HG02885 (cell line): ENCODE results near the gene ASTN2.
"Not testable (repeated sequence)": the region's sequence is repeated elsewhere in the genome, so short reads cannot be mapped to it uniquely, and the experiment has no call there.

ENCODE experiments used
- ATAC-seq: cut with Tn5 transposase; IDR thresholded peaks from one replicate; pipeline ENCODE4 v1.9.1; 2021; ENCODE audit warnings: mild to moderate bottlenecking; ENCODE audit not compliant: unreplicated experiment, poor library complexity

Gene ASTN2

DNA sequence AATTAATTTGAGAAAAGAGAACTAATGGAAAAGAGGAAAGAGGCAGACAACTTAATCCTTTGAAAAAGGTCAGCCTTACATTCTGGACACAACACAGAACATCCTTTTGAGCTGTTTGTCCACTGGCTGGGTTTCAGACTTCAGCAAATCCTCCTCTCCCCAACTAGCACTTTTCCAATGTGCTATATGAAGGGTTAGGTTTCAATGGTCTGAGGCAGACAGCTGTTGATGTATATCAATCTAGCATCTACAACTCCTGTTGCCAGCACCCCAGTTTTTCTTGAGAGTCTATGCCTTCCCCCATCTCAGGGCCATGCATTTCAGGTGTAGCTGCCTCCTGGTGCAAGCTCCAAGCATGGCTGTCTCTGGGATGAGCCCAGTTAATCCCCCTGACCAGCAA lies 553.5 kb downstream of the ASTN2 start:
- ATAC-seq = no peak

DNA sequence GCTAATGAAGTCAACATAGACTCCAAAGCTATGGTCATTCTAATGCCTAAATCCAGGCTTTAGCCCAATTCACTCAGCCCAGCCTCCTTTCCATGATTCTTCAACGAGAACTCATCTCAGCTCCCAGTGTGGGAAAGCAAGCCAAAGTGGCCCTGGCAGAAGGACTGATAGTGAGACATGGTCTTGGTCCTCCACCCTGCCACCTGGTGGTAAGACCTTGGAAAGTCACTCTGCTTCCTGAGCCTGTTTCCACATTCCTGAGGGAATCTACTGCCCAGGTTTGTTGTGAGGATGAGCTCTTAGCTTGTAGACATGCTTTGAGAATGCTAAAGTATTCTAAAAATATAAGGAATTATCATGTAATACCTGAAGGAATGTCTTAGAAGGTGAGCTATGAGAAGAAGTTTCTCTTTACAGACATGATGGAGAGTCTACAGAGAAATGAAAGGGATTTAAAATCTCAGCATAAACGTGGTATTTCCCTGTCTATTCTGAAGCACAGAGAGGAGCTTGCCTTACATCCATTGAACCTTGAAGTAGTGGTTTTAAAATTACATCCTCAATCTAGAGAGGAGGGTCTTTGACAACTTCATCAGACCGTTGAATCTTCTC lies 554.2 kb downstream of the ASTN2 start:
- ATAC-seq = peak; percentile 86

DNA sequence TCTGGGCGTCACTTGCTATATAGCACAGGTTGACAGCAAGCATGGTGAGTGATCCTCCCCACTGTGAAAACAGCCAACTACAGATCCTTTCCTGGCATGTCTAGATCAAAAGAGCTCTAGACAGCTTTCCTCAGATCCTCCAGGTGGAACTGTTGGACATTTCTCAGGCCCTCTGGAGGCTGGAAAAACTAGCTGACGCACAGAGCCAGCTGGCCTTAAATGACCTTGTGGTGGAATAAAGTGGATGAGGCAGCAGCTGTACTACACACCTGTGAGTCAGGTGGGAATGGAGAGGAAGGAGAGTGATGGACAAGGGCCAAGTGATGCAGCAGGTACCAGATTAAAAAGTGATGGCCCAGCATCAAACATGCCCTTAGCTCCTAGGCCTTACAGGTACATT lies 555.1 kb downstream of the ASTN2 start:
- no peak for ATAC-seq

DNA sequence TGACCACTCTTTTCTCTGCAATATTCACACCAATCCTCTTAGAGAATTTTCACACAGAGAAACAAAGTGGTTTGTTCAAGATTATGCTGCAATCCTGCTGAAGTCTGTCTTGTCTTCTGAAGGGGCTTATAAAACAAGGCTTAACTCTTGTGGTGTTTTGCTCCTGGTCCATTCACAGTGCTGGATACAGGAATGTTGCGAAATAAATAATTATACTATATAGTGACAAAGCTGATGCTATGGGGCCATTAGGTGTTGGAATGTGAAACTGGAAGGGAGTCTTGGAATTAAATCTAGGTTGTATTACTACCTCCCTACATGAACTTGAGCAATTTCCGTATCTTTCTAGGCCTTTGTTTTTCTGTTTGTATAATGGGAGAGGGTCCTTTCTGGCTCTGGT lies 557.5 kb downstream of the ASTN2 start:
- ATAC-seq = no peak

DNA sequence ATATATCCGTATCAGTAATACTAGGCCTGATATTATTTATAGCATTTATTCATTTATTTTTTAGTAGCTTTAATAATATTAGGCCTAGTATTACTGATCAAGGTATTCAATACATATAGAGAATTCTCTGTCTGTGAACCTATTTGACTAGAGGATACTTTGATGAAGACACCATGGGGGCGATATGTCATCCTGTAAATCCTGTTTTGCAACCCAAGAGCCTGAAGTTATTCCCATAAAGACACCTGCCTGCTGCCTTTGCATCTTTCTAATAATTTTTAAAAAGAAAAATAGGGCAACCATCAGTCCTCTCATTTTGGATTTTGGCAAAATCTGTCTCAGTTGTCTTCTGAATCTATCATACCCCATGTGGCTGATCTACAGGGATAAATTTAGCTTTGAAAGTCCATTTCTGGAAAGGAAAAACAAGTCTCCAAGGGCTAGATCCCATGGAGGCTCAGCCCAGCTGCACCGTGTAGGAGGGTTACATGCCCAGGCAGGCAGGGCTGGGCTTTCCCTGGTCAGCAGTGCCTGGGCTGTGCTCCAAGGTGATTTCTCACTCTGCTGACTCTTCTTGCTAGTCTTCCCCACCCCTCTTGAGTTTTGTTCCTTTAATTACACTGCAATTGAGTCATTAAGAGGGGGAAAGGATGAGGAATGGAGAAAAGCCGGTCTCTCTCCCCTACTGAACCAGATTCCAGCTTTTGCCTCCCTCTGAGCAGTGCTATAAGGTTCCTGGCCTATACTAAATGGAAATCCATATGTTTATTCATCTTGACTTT lies 558.8 kb downstream of the ASTN2 start:
- ATAC-seq = no peak

DNA sequence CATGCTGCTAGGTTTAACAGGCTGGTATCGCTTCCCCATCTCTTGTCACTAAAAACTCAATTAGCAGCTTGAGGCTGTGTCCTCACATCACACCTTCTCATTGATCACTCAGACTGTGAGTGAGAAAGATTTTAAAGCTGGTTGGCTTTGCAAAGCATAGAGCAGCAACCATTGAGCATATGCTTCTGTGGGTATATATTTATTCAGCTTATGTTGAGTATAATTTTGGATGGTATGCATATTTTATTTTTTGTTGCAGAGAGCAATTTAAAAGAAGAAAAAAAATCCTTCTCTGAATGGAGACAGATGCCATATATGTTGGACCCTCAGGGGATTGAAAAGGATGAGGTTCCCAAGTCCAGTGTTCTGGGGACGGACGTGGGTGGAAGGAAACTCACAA lies 565.1 kb downstream of the ASTN2 start:
- no peak for ATAC-seq

DNA sequence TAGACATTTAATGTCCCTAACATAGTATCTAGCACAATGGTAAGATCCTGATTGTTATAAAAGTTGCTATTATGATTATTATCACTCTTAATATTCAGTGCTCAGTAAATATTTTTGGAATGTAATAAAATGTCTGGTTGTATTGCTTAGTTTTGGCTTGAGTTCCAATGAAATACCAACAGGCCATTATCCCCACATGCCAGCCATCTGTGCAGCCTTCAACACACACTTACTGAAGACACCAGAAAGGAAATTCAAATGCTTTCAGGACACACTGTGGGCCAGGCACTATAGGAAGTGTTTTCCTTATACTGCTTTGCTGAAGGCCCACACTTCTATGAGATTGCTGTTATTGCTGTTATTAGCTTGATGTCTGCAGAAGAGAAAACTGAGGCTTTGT lies 570.2 kb downstream of the ASTN2 start:
- no peak for ATAC-seq

DNA sequence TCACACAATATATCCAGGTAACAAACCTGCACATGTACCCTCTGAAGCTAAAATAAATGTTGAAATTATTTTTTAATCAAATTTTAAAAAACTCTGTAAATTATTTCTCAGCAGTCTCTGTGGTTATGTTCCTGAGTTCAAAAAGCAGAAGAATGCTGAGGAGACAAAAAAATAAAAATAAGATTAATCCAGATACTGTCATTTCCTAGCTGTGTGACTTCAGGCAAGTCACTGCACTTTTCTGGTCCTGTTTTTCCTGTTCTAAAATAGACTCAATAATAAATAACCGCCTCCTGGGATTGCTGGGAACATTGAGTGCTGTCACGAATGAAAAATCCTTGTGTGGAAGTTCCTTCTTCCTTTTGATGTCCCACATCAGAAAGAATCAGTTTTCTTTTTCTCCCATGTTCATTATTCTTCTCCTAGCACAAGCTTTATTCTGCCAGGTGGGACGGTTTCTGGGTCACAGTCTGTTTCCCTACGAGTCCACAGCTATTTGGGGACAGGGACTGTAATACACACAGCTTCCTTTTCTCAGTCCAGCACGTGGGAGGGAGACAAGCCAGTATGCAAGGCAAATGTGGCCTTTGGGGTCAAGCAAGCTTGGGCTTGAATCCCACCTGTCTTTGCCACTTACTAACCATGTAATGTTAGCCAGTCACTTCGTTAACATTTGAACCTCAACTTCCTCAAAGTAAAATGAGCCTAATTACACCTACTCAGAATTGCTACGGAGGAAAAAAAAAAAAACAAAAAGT lies 570.8 kb downstream of the ASTN2 start:
- no peak for ATAC-seq

DNA sequence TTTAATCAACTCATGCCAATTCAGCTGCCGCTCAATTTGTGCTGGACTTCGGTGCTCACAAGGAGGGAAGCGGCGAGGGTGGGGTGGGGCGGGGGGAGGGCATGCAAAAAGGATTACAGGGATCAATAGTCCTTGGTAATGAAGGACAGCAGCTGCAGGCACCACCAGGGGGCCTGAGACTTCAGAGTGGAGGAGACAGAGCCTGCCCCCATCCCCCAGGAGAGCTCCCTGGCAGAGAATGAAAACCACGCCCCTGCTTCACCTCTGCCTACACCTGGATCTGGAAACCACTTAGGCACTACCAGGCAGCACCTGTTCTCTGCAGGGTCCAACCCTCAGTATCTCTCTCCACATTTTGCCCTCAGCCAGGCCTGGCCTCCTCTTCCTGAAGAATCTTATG lies 572.2 kb downstream of the ASTN2 start:
- no peak for ATAC-seq

DNA sequence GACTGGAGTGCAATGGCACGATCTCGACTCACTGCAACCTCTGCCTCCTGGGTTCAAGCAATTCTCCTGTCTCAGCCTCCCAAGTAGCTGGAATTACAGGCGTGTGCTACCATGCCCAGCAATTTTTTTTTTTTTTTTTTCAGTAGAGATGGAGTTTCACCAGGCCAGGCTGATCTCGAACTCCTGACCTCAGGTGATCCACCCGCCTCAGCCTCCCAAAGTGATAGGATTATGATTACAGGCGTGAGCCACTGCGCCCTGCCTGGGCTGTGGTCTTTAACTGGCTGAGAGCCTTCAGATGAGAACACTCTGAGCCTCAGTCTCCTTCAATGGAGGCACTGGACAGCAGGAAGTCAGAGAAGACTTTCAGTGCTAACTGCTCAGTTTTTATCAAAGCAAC lies 576.4 kb downstream of the ASTN2 start:
- ATAC-seq = not testable (repeated sequence)

DNA sequence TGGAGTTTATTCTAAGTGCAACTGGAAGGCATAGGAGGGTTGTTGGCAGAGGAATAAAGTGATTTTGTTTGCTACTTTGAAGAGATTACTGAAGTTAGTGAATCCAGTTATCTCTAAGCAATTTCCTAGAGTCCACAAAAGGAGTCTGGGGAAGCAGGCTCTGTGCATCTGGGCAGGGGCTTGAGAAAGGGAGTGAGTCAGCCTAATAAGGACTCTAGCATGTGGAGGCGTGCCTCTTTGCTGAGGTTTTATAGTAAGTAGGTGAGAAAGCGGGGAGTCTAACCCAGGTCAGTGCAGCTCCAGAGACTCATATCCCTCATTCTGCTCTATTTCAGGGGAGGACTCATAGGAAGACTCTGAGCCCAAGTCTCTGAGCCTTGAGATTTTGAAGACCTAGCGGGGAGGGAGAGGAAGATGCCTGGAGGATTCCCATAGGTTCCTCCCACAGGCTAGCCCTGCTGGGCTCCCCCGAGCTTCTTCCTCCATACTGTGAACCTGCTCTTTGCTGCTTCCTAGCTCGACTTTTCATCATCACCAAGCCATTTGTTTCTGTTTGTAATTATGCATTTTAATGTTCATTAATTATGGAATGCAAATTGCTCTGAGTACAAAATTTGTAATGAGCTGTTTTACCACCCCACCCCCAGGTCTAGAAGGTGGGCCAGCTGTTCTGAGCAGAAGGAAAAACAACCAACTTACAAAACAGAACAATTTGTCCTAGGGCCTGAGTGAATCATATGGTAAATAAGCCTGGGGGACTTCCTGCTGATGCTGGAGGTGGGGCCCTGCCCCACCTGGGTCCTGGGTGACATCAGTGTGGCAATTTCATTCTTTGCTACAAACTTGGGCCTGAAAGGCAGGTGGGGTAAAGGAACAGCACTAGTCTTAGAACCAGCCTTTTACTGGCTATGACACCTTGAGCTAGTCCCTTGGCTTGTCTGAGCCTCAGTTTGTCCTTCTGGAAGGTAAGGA lies 577.6 kb downstream of the ASTN2 start:
- ATAC-seq = no peak

DNA sequence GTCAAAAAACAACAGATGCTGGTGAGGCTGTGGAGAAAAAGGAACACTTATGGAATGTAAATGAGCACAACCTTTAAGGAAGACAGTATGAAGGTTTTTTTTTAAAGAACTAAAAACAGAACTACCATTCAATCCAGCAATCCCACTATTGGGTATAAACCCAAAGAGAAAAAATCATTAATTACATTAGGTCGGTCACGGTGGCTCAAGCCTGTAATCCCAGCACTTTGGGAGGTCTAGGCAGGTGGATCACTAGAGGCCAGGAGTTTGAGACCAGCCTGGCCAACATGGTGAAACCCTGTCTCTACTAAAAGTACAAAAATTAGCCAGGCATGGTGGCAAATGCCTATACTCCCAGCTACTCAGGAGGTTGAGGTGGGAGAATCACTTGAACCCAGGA lies 584.5 kb downstream of the ASTN2 start:
- not testable (repeated sequence) for ATAC-seq

DNA sequence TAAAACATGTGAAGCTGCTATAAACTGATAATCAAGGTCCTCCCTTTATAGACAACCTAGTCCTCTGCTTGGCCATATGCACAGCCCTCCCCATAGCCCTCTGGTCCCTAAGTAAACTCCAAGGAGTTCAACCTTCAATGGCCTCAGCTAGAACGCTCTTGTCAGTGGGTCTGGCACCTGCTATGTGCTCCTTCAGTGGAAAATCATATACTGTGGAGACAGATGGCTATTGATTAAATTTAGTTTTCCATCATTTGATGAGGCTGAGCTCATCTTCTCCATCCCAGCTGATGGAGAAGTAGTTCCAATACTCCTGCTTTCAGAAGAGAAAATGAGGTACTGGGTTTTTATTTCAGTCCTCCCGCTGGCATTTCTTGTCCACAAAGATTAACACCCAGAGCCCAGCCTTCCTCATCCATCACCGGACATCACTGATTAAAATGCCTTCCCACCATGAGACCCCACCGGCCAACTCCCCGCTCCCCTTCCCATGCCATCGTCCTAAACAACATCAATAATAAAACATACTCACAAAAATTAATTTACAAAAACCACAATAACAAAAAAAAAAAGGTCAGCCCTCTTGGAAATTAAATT lies 593.1 kb downstream of the ASTN2 start:
- no peak for ATAC-seq

DNA sequence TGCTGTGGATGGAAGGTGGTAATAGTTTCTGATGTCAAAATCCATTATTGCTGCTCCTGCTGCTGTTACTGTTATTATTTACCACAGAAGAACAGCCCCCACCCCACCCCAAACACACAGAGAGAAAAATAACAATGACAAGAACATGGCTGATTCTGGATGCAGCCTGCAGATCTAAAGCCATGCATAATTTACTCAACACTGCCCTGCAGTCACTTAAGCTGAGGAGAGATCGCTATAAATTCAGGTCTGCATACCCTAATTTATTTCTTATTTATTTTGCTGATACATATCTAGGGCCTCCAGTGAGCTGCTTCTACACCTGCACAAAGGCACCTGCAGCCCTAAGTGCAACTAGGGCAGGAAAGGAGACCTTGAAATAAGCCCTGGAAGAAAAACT lies 595.7 kb downstream of the ASTN2 start:
- no peak for ATAC-seq

DNA sequence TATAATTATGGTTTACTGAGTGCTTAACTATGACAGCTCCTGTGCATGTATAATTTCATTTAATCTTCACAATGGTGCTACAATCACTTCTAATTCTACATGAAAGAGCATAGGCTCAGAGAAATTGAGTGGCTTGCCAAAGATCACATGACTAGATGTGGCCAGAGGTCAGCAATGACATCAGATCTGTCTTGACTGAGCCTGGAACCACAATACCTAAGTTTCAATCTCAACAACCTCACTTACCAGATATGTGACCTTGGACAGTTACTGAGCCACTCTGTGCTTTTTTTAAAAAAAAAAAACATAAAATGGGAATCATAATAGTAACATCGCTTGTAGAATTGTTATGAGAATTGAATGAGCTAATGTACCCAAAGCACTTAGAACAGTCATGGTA lies 597.1 kb downstream of the ASTN2 start:
- peak; percentile 78 for ATAC-seq

DNA sequence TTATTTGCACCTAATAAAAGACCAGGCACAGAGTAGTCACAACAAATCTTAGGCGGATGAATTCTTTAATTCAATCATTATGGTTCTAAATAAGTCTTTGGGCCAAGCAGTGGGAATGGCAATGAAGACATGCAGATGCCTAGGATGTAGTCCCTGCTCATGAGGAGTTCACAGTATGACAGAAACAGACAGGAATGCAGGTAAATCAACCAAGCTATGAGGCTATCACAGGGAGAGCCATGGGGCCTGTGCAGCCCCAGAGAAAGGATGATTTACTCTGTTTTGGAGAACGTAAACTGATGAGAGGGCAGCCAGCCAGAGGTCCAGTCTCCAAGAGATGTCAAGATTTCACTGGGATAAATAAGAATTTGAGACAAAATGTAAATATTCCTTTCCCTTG lies 598.4 kb downstream of the ASTN2 start:
- no peak for ATAC-seq

DNA sequence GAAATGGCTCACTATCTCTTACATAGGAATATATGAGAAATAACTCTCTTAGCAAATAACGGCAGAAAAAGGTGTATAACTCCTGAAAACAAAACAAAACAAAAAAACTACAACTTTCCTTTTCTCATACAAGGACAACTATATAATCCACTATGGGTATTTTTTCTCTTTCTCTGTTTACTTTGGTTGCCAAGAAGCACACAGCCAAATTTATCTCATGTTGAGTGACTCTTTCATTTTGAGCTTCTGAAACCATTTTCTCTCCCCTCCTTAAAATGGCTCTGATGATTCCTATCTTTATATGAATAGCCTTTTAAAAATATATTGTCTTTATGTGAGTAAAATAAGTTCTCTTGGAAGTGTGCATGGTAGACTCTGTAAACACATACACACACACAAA lies 599.0 kb downstream of the ASTN2 start:
- no peak for ATAC-seq

DNA sequence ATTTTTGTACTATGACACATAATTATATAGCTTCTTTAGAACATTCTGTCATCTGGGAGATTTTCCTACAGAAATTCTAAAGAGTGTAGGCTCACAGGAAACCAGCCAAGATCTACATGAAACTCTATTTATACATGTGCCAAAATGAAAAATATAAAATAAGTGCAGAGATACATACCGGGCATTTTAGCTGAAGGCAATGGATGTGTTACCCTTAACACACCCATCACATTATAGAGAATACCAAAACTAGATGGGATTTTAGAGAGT lies 601.9 kb downstream of the ASTN2 start:
- no peak for ATAC-seq

DNA sequence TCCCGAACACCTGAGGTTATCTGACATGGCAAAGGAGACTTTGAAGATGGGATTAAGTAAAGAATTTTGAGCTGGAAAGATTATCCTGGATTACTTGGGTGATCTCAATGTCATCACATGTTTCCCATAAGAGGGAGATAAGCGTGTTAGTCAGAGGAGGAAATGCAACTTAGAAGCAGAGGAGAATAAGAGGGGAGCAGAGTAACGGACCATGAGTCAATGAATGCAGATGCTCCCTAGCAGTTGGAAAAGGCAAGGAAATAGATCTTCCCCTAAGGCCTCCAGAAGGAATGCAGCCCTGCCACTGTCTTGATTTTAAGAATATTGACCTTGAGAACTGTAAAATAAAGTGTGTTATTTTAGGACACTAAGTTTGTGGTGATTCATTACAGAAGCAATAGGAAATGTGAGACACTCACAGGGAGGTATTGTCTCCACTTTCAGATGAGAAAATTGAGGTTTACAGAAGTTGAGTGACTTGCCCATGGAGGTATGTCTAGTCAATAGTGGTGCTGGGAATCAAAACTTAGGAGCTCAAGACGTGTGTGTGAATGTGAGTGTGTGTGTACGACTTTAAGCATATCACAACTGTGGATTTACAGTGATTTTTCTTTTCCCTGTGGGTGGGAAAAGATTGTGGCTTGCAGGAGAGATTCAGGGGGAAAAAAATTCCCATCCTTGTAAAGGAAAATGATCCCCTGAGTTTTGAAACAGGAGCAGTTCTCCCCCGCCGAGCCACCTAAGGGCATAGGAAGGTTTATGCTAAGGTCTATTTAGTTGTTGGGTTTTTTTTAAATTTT lies 602.4 kb downstream of the ASTN2 start:
- ATAC-seq = no peak
